CD14-positive monocyte (primary cell): Measurements from ENCODE around the gene EPB41L4B. TPM values are rescaled to one million over a fixed set of nuclear protein-coding genes. Genes with fewer than 3 reads are reported as not detected.

Experiments used
- DNase-seq, 3 donors: peaks; one replicate each; pipeline ENCODE4 v3.0.0-alpha.2; 2011 to 2022
- H2AFZ ChIP-seq: 2 replicates; pipeline ENCODE4 v1.6.0; 2012; ENCODE audit warnings: mild to moderate bottlenecking, low read depth, low read length, inconsistent platforms; ENCODE audit not compliant: insufficient read depth, poor library complexity, severe bottlenecking
- H3K27ac ChIP-seq, 2 donors: 1 replicate in 1 of 2; 2 replicates in 1 of 2; pipeline ENCODE4 v1.5.1; 2012 to 2013; ENCODE audit warnings: low read length in 2 of 2, control low read depth in 1 of 2, inconsistent platforms in 1 of 2, low read depth in 1 of 2, mild to moderate bottlenecking in 1 of 2
- H3K27me3 ChIP-seq, 2 donors: one replicate each; pipeline versions ENCODE4 v1.6.0 to v1.6.1; 2011 to 2013; ENCODE audit warnings: low read length in 2 of 2; ENCODE audit not compliant: control insufficient read depth in 2 of 2, insufficient read depth in 2 of 2
- H3K36me3 ChIP-seq, 2 donors: replicated peaks in 1 of 2; 1 replicate in 1 of 2; 2 replicates in 1 of 2; pipeline versions ENCODE4 v1.5.1 to v1.6.1; 2012 to 2013; ENCODE audit warnings: low read length in 2 of 2, control low read depth in 1 of 2, inconsistent platforms in 1 of 2, mild to moderate bottlenecking in 1 of 2; ENCODE audit not compliant: insufficient read depth in 2 of 2, control insufficient read depth in 1 of 2
- H3K4me1 ChIP-seq, 2 donors: 1 replicate in 1 of 2; 2 replicates in 1 of 2; pipeline versions ENCODE4 v1.5.1 to v1.6.1; 2012 to 2013; ENCODE audit warnings: low read length in 2 of 2, control low read depth in 1 of 2, inconsistent platforms in 1 of 2, mild to moderate bottlenecking in 1 of 2, moderate library complexity in 1 of 2; ENCODE audit not compliant: insufficient read depth in 2 of 2, control insufficient read depth in 1 of 2
- H3K4me2 ChIP-seq: replicated peaks from 2 replicates; pipeline ENCODE3; 2012; ENCODE audit warnings: low read length, moderate library complexity, mild to moderate bottlenecking; ENCODE audit not compliant: poor library complexity, severe bottlenecking; ENCODE audit errors: extremely low read depth
- H3K4me3 ChIP-seq, 3 experiments: fragments of 200-600 bp in 1 of 3; sonication (generic) in 1 of 3; replicated peaks in 1 of 3; 1 replicate in 2 of 3; 2 replicates in 1 of 3; pipeline ENCODE4 v1.5.1; 2011 to 2013; ENCODE audit warnings: low read length in 3 of 3, mild to moderate bottlenecking in 3 of 3, control low read depth in 2 of 3, low read depth in 2 of 3, inconsistent platforms in 1 of 3, moderate library complexity in 1 of 3
- H3K79me2 ChIP-seq: 2 replicates; pipeline ENCODE4 v1.6.0; 2012; ENCODE audit warnings: mild to moderate bottlenecking, control low read depth, inconsistent platforms, low read length, moderate library complexity; ENCODE audit not compliant: insufficient read depth
- H3K9ac ChIP-seq: 2 replicates; pipeline ENCODE4 v1.6.0; 2017; ENCODE audit warnings: low read length, mild to moderate bottlenecking; ENCODE audit not compliant: insufficient read depth, poor library complexity, severe bottlenecking
- H3K9me3 ChIP-seq, 2 donors: replicated peaks in 1 of 2; 1 replicate in 1 of 2; 2 replicates in 1 of 2; pipeline versions ENCODE4 v1.5.1 to v1.6.1; 2012 to 2013; ENCODE audit warnings: low read length in 2 of 2, control low read depth in 1 of 2; ENCODE audit not compliant: control insufficient read depth in 1 of 2, insufficient read depth in 1 of 2
- H4K20me1 ChIP-seq: 2 replicates; pipeline ENCODE4 v1.6.0; 2012; ENCODE audit warnings: mild to moderate bottlenecking, low read length, control low read depth, moderate library complexity; ENCODE audit not compliant: insufficient read depth
- H3K27ac Mint-ChIP-seq, 7 donors: one replicate each; pipeline ENCODE4 v1.8.0; 2020; ENCODE audit warnings: mild to moderate bottlenecking in 7 of 7, mixed read lengths in 7 of 7, moderate library complexity in 6 of 7, inconsistent platforms in 2 of 7
- H3K27me3 Mint-ChIP-seq, 3 donors: one replicate each; pipeline ENCODE4 v1.8.0; 2021 to 2022; ENCODE audit warnings: low read depth in 3 of 3, mild to moderate bottlenecking in 3 of 3, mixed read lengths in 3 of 3, moderate library complexity in 3 of 3, inconsistent platforms in 1 of 3
- H3K36me3 Mint-ChIP-seq, 2 donors: one replicate each; pipeline ENCODE4 v1.8.0; 2020; ENCODE audit warnings: mixed read lengths in 2 of 2, inconsistent platforms in 1 of 2, mild to moderate bottlenecking in 1 of 2
- H3K4me1 Mint-ChIP-seq: one replicate; pipeline ENCODE4 v1.8.0; 2020; ENCODE audit warnings: mild to moderate bottlenecking, mixed read lengths
- H3K4me3 Mint-ChIP-seq, 2 donors: one replicate each; pipeline ENCODE4 v1.8.0; 2020; ENCODE audit warnings: mild to moderate bottlenecking in 2 of 2, mixed read lengths in 2 of 2, moderate library complexity in 1 of 2
- H3K9me3 Mint-ChIP-seq, 7 donors: one replicate each; pipeline ENCODE4 v1.8.0; 2020 to 2022; ENCODE audit warnings: mixed read lengths in 7 of 7, mild to moderate bottlenecking in 6 of 7, moderate library complexity in 6 of 7, inconsistent platforms in 2 of 7
- WGBS: methylation state at CpG from one replicate; pipeline ENCODE4 v1.1.5; 2013; ENCODE audit warnings: missing lambda C conversion rate; ENCODE audit not compliant: insufficient coverage; 5-methylcytosine and 5-hydroxymethylcytosine counted together
- intact Hi-C, 2 donors: fragments of 100-400 bp; cut with micrococcal nuclease; formaldehyde crosslinking; loops; one replicate each; pipeline versions ENCODE4 v1.15.0 to v1.15.1; 2023
- polyA plus RNA-seq, 3 donors: library from polyadenylated mRNA; depleted of rRNA in 1 of 3; unstranded in 2 of 3; stranded (reverse) in 1 of 3; fragments of 300-500 nt in 2 of 3; fragments of >200 nt in 1 of 3; fragmentation: Illumina TruSeq in 2 of 3; gene quantifications; 1 replicate in 2 of 3; 2 replicates in 1 of 3; pipeline ENCODE4 v1.2.3, GENCODE V29; 2012 to 2021
- TF ChIP-seq, protein P1 (sequence below): fragments of 200-600 bp; IDR thresholded peaks from one replicate; pipeline ENCODE4 v1.8.0; 2022; ENCODE audit warnings: antibody characterized with exemption, mild to moderate bottlenecking

Gene EPB41L4B
- polyA plus RNA-seq, 3 donors: not detected

DNA sequence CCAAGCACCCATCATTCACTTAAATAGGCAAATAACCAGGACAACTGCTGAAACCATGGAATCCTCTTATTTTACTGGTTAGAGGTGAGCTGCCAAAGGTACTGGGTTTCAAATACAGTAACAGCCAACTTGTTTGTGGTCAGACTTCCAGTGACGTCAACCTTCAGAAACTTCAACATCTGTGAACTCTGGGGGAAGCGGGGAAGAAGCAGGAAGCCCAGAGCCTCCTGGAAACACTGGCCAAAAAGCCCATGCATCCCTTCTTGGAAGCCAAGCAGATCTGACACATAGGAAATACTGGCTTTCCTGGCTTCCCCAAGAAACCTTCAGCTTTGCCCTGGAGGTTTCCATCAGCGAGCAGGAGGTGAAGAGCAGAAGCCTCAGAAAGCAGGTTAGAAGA lies 148.9 kb downstream of the EPB41L4B start:
- Mint-ChIP-seq H3K9me3 (peaks cover 0 to 7% (median 0%) of the 10 kb centered on the region in 7 donors), H3K27ac (peak overlapping the region in 1 of 7 donors; percentile 5), H3K36me3 (no peaks in the 10 kb centered on the region), H3K4me3 (no peak overlapping the region), H3K4me1 (no peaks in the 10 kb centered on the region), H3K27me3 (peaks cover 26 to 45% (median 27%) of the 10 kb centered on the region in 3 donors)
- no peaks in the 10 kb centered on the region for H4K20me1 ChIP-seq
- H3K36me3 ChIP-seq: no peaks in the 10 kb centered on the region
- 80% methylated on average over 2 of the region's 3 CpGs for WGBS
- H3K4me2 ChIP-seq: no peak overlapping the region
- no peak overlapping the region for H3K27ac ChIP-seq
- H2AFZ ChIP-seq: no peak overlapping the region
- H3K9ac ChIP-seq: no peak overlapping the region
- no peak overlapping the region for H3K4me3 ChIP-seq
- H3K4me1 ChIP-seq: no peaks in the 10 kb centered on the region
- H3K9me3 ChIP-seq: no peaks in the 10 kb centered on the region
- no peaks in the 10 kb centered on the region for H3K79me2 ChIP-seq
- intact Hi-C loops: no loop called here
- TF ChIP-seq, protein P1, sequence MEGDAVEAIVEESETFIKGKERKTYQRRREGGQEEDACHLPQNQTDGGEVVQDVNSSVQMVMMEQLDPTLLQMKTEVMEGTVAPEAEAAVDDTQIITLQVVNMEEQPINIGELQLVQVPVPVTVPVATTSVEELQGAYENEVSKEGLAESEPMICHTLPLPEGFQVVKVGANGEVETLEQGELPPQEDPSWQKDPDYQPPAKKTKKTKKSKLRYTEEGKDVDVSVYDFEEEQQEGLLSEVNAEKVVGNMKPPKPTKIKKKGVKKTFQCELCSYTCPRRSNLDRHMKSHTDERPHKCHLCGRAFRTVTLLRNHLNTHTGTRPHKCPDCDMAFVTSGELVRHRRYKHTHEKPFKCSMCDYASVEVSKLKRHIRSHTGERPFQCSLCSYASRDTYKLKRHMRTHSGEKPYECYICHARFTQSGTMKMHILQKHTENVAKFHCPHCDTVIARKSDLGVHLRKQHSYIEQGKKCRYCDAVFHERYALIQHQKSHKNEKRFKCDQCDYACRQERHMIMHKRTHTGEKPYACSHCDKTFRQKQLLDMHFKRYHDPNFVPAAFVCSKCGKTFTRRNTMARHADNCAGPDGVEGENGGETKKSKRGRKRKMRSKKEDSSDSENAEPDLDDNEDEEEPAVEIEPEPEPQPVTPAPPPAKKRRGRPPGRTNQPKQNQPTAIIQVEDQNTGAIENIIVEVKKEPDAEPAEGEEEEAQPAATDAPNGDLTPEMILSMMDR: no peak
- no peak for DNase-seq
- H3K27me3 ChIP-seq: peaks cover 22 to 25% of the 10 kb centered on the region in 2 donors

DNA sequence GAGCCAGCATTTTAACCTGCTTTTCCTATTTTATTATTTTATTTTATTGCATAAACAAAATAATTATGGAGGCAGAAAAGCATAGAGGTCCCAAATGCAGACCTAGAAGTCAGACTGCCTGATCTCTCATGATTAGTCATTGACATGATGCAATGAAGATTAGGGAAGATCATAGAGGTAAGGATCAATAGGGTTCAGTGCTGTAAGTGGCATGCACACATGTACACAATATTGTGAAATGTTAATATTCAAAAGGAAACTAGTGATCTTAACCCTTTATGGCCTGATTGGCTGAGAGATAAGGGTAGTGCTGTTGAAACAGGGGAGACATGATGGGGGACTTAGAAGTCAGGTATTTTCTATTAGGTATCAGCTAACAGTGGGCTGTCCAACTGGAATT lies 152.7 kb downstream of the EPB41L4B start:
- H3K27me3 Mint-ChIP-seq: peaks cover 43 to 67% (median 51%) of the 10 kb centered on the region in 3 donors
- H3K9me3 Mint-ChIP-seq: peaks cover 0 to 17% (median 9%) of the 10 kb centered on the region in 7 donors

More for the DNA sequence above, 152.7 kb downstream of the EPB41L4B start:
- H3K36me3 Mint-ChIP-seq: no peaks in the 10 kb centered on the region
- H3K27me3 ChIP-seq: peaks cover 34 to 47% of the 10 kb centered on the region in 2 donors
- no peak overlapping the region for H3K9ac ChIP-seq
- H2AFZ ChIP-seq: no peak overlapping the region
- peaks cover 6% of the 10 kb centered on the region in 2 donors for H3K9me3 ChIP-seq
- no peaks in the 10 kb centered on the region for H4K20me1 ChIP-seq
- H3K36me3 ChIP-seq: no peaks in the 10 kb centered on the region
- TF ChIP-seq, protein P1: no peak
- H3K4me1 ChIP-seq: no peaks in the 10 kb centered on the region
- peaks cover 5% of the 10 kb centered on the region for H3K4me1 Mint-ChIP-seq
- H3K4me3 Mint-ChIP-seq: no peak overlapping the region
- no peak overlapping the region for H3K4me3 ChIP-seq
- no peaks in the 10 kb centered on the region for H3K79me2 ChIP-seq
- no peak overlapping the region for H3K4me2 ChIP-seq
- intact Hi-C loops: no loop called here
- DNase-seq: no peak
- H3K27ac ChIP-seq: no peak overlapping the region
- H3K27ac Mint-ChIP-seq: no peak overlapping the region
